Stimulated activated naive CD8-positive, alpha-beta T cell treated with anti-CD3 and anti-CD28 coated beads, Interleukin-15, Interleukin-2, amounts not matched to agents 100 ng/mL and 50 ng/mL, for 24 hours (primary cell): ENCODE data around the gene GUCA2A.

Experiments used
- H3K27ac Mint-ChIP-seq: one replicate; pipeline ENCODE4 v1.8.0; 2021; ENCODE audit warnings: mild to moderate bottlenecking, mixed read lengths
- H3K27me3 Mint-ChIP-seq: one replicate; pipeline ENCODE4 v1.8.0; 2021; ENCODE audit warnings: mixed read lengths
- H3K36me3 Mint-ChIP-seq: one replicate; pipeline ENCODE4 v1.8.0; 2021; ENCODE audit warnings: low read depth, mixed read lengths
- H3K4me1 Mint-ChIP-seq: one replicate; pipeline ENCODE4 v1.8.0; 2021; ENCODE audit warnings: low read depth, mixed read lengths
- H3K4me3 Mint-ChIP-seq: one replicate; pipeline ENCODE4 v1.8.0; 2021; ENCODE audit warnings: mild to moderate bottlenecking, mixed read lengths
- H3K9me3 Mint-ChIP-seq: one replicate; pipeline ENCODE4 v1.8.0; 2021; ENCODE audit warnings: mixed read lengths

GUCA2A gene

GRCh38 chr1:42152119-42152518 lies 12.4 kb downstream of the GUCA2A start:
- no peaks in the 10 kb centered on the region for H3K36me3 Mint-ChIP-seq
- H3K4me3 Mint-ChIP-seq: no peak overlapping the region
- no peaks in the 10 kb centered on the region for H3K9me3 Mint-ChIP-seq
- no peak overlapping the region for H3K27ac Mint-ChIP-seq
- no peaks in the 10 kb centered on the region for H3K4me1 Mint-ChIP-seq
- H3K27me3 Mint-ChIP-seq: peaks cover 9% of the 10 kb centered on the region

GRCh38 chr1:42150651-42151050 lies 13.9 kb downstream of the GUCA2A start:
- Mint-ChIP-seq H3K4me3 (no peak overlapping the region), H3K27me3 (peaks cover 9% of the 10 kb centered on the region), H3K27ac (no peak overlapping the region), H3K4me1 (no peaks in the 10 kb centered on the region), H3K36me3 (no peaks in the 10 kb centered on the region), H3K9me3 (no peaks in the 10 kb centered on the region)

- peaks cover 9% of the 10 kb centered on the region for H3K27me3 Mint-ChIP-seq
- H3K4me3 Mint-ChIP-seq: no peak overlapping the region
- H3K36me3 Mint-ChIP-seq: no peaks in the 10 kb centered on the region
- peaks cover 4% of the 10 kb centered on the region for H3K4me1 Mint-ChIP-seq
- no peak overlapping the region for H3K27ac Mint-ChIP-seq
- H3K9me3 Mint-ChIP-seq: no peaks in the 10 kb centered on the region
These were observed 16.4 kb downstream of the GUCA2A start for GRCh38 chr1:42148166-42148565.

- H3K4me1 Mint-ChIP-seq: peaks cover 6% of the 10 kb centered on the region
- H3K27ac Mint-ChIP-seq: no peak overlapping the region
- no peaks in the 10 kb centered on the region for H3K36me3 Mint-ChIP-seq
- H3K9me3 Mint-ChIP-seq: no peaks in the 10 kb centered on the region
- H3K4me3 Mint-ChIP-seq: no peak overlapping the region
- peaks cover 10% of the 10 kb centered on the region for H3K27me3 Mint-ChIP-seq
These were observed 17.8 kb downstream of the GUCA2A start for GRCh38 chr1:42146626-42147320.

GRCh38 chr1:42145764-42146625 lies 18.6 kb downstream of the GUCA2A start:
- Mint-ChIP-seq H3K27me3 (peaks cover 12% of the 10 kb centered on the region), H3K27ac (no peak overlapping the region), H3K4me3 (no peak overlapping the region), H3K9me3 (no peaks in the 10 kb centered on the region), H3K36me3 (no peaks in the 10 kb centered on the region), H3K4me1 (peaks cover 6% of the 10 kb centered on the region)

GRCh38 chr1:42145389-42145716 lies 19.2 kb downstream of the GUCA2A start:
- H3K4me3 Mint-ChIP-seq: no peak overlapping the region
- no peaks in the 10 kb centered on the region for H3K9me3 Mint-ChIP-seq
- peaks cover 6% of the 10 kb centered on the region for H3K4me1 Mint-ChIP-seq
- H3K27ac Mint-ChIP-seq: no peak overlapping the region
- H3K27me3 Mint-ChIP-seq: peaks cover 12% of the 10 kb centered on the region
- H3K36me3 Mint-ChIP-seq: no peaks in the 10 kb centered on the region

- H3K27me3 Mint-ChIP-seq: peaks cover 8% of the 10 kb centered on the region
- H3K4me1 Mint-ChIP-seq: peaks cover 6% of the 10 kb centered on the region
- H3K27ac Mint-ChIP-seq: no peak overlapping the region
- H3K9me3 Mint-ChIP-seq: no peaks in the 10 kb centered on the region
- H3K36me3 Mint-ChIP-seq: no peaks in the 10 kb centered on the region
- no peak overlapping the region for H3K4me3 Mint-ChIP-seq
These were observed 19.7 kb downstream of the GUCA2A start for GRCh38 chr1:42144711-42145388.

GRCh38 chr1:42143896-42144710 lies 20.4 kb downstream of the GUCA2A start:
- H3K9me3 Mint-ChIP-seq: no peaks in the 10 kb centered on the region
- no peak overlapping the region for H3K27ac Mint-ChIP-seq
- H3K4me1 Mint-ChIP-seq: peaks cover 6% of the 10 kb centered on the region
- H3K36me3 Mint-ChIP-seq: no peaks in the 10 kb centered on the region
- H3K27me3 Mint-ChIP-seq: peaks cover 8% of the 10 kb centered on the region
- H3K4me3 Mint-ChIP-seq: no peak overlapping the region

GRCh38 chr1:42142894-42143675 lies 21.5 kb downstream of the GUCA2A start:
- H3K9me3 Mint-ChIP-seq: no peaks in the 10 kb centered on the region
- H3K4me1 Mint-ChIP-seq: peaks cover 6% of the 10 kb centered on the region
- H3K4me3 Mint-ChIP-seq: no peak overlapping the region
- H3K36me3 Mint-ChIP-seq: no peaks in the 10 kb centered on the region
- peaks cover 8% of the 10 kb centered on the region for H3K27me3 Mint-ChIP-seq
- no peak overlapping the region for H3K27ac Mint-ChIP-seq

- Mint-ChIP-seq H3K27ac (no peak overlapping the region), H3K36me3 (no peaks in the 10 kb centered on the region), H3K27me3 (peaks cover 8% of the 10 kb centered on the region), H3K9me3 (no peaks in the 10 kb centered on the region), H3K4me3 (no peak overlapping the region), H3K4me1 (peaks cover 6% of the 10 kb centered on the region)
These were observed 22.6 kb downstream of the GUCA2A start for GRCh38 chr1:42141978-42142377.

GRCh38 chr1:42140191-42140590 lies 24.4 kb downstream of the GUCA2A start:
- Mint-ChIP-seq H3K4me1 (peaks cover 6% of the 10 kb centered on the region), H3K27ac (no peak overlapping the region), H3K9me3 (no peaks in the 10 kb centered on the region), H3K4me3 (no peak overlapping the region), H3K36me3 (no peaks in the 10 kb centered on the region), H3K27me3 (peaks cover 12% of the 10 kb centered on the region)

GRCh38 chr1:42139444-42139843 lies 25.1 kb downstream of the GUCA2A start:
- H3K27ac Mint-ChIP-seq: no peak overlapping the region
- no peaks in the 10 kb centered on the region for H3K9me3 Mint-ChIP-seq
- peaks cover 6% of the 10 kb centered on the region for H3K4me1 Mint-ChIP-seq
- H3K4me3 Mint-ChIP-seq: no peak overlapping the region
- no peaks in the 10 kb centered on the region for H3K36me3 Mint-ChIP-seq
- peaks cover 12% of the 10 kb centered on the region for H3K27me3 Mint-ChIP-seq

- Mint-ChIP-seq H3K27ac (no peak overlapping the region), H3K4me3 (no peak overlapping the region), H3K27me3 (peaks cover 12% of the 10 kb centered on the region), H3K4me1 (peaks cover 6% of the 10 kb centered on the region), H3K9me3 (no peaks in the 10 kb centered on the region), H3K36me3 (no peaks in the 10 kb centered on the region)
These were observed 26.0 kb downstream of the GUCA2A start for GRCh38 chr1:42138586-42138985.

GRCh38 chr1:42137766-42138165 lies 26.8 kb downstream of the GUCA2A start:
- Mint-ChIP-seq H3K4me1 (no peaks in the 10 kb centered on the region), H3K36me3 (no peaks in the 10 kb centered on the region), H3K4me3 (no peak overlapping the region), H3K27ac (no peak overlapping the region), H3K27me3 (peaks cover 12% of the 10 kb centered on the region), H3K9me3 (no peaks in the 10 kb centered on the region)
